RPMI8226 (cell line): Measurements from ENCODE around the gene GSTA5.
"Not testable (repeated sequence)": the region's sequence is repeated elsewhere in the genome, so short reads cannot be mapped to it uniquely, and the experiment has no call there.

ENCODE experiments used
- DNase-seq: peaks from one replicate; pipeline ENCODE4 v3.0.0-alpha.2; 2015

GSTA5 gene

DNA sequence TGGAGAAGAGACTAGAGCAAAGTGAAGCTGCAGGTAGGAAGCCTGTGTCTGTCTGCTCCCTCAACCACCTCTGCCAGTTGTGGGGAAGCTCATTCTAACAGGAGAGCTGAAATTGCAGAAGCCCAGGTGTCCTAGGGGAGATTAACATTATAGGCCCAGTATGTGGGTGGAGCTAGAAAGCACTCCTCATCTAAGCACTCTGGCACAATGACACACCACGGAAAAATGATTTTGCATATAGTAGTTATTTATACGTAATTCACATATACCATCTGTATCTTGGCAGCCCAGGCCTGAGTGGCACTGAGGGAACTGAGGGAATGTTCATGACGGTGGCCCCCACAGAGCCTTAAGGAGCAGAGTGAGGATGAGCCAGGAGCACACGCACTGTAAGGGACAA is 9.7 kb downstream of the GSTA5 start:
- DNase-seq, result not testable (repeated sequence)

DNA sequence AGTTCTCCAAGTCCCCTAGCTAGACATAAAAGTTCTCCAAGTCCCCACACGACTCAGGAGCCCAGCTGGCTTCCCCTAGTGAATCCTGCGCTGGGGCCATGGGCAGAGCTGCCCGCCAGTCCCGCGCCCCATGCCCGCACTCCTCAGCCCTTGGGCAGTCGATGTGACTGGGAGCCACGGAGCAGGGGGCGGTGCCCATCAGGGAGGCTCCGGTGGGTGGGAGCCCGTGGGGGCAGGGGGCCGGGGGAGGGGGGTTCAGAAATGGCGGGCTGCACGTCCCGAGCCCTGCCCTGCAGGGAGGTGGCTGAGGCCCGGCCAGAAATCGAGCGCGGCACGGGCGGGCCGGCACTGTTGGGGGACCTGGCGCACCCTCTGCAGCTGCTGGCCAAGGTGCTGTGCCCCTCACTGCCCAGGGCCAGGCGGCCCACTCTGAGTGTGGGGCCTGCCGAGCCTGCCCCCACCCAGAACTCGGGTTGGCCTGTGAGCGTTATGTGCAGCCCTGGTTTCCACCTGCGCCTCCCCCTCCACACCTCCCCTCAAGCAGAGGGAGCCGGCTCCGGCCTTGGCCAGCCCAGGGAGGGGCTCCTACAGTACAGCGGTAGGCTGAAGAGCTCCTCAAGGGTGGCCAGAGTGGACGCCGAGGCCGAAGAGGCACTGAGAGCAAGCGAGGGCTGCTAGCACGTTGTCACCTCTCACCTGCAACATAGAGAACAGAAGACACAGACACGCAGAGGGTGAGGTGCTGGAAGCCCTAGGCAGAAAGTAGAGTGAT is 11.4 kb downstream of the GSTA5 start:
- DNase-seq, result no peak

DNA sequence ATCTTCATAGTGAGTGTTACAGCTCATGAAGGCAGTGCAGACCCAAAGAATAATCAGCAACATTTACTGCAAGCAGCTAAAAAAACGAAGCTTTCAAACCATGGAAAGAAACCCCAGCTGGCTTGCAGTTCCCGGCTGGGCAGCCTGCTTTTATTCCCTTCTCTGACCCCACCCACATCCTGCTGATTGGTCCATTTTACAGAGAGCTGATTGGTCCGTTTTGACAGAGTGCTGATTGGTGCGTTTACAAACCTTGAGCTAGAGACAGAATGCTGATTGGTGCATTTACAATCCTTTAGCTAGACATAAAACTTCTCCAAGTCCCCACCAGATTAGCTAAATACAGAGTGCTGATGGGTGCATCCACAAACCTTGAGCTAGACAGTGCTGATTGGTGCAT is 12.0 kb downstream of the GSTA5 start:
- DNase-seq, result not testable (repeated sequence)

DNA sequence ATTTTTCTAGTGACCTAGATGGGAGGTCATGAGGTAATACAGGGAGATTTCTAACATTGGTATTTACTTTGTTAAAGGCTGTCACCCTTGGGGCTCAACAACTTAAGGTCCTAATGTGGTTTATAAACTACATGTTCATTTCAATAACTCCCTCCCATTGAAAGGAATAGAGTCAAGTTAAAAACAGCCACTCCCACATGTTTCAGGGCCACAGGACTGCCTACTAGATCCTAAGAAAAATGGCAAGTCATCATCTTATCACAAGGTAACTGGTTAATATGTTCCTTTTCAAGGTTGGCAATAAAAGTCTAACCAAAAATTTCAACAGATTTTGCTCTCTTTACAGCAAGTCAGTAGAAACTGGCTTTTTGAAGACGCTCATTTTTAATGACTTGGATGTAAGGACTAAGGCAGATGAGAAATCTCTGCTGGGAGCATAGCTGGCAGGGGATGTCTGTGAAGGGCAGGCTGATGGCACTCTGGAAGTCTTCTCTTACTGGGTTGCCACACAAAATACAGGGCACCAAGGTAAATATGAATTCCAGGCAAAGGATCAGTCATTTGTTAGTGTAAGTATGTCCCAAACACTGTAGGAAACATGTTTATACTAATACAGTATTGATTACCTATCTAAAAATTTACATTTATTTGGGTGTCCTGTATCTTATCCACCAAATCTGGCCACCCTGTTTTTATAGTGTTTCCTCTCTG is 13.4 kb downstream of the GSTA5 start:
- not testable (repeated sequence) for DNase-seq

DNA sequence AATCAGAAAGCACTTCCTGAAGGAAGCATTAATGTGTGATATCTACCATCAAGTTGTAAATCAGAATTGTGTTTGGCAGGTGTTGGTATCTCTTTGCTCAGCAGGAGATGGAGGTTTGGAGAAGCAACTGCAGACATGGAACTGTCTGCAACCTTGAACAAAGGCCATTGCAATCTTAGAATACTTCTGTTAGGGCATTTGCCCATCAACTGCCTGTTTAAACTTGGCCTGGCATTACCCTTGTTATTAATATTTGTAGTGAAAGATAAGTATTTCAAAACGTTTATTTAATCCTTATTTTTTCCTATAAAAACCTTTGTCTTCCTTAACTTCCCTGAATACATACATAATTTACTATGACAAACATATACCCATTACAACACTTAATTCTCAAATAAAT is 14.1 kb downstream of the GSTA5 start:
- no peak for DNase-seq

DNA sequence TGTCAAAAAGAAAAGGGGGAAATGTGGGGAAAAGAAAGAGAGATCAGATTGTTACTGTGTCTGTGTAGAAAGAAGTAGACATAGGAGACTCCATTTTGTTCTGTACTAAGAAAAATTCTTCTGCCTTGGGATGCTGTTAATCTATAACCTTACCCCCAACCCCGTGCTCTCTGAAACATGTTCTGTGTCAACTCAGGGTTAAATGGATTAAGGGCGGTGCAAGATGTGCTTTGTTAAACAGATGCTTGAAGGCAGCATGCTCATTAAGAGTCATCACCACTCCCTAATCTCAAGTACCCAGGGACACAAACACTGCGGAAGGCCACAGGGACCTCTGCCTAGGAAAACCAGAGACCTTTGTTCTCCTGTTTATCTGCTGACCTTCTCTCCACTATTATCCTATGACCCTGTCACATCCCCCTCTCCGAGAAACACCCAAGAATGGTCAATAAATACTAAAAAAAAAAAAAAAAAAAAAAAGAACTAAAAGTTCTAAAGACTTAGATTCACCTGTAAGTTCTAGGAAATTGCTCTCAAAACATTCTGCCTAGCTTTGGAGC is 14.6 kb downstream of the GSTA5 start:
- not testable (repeated sequence) for DNase-seq

DNA sequence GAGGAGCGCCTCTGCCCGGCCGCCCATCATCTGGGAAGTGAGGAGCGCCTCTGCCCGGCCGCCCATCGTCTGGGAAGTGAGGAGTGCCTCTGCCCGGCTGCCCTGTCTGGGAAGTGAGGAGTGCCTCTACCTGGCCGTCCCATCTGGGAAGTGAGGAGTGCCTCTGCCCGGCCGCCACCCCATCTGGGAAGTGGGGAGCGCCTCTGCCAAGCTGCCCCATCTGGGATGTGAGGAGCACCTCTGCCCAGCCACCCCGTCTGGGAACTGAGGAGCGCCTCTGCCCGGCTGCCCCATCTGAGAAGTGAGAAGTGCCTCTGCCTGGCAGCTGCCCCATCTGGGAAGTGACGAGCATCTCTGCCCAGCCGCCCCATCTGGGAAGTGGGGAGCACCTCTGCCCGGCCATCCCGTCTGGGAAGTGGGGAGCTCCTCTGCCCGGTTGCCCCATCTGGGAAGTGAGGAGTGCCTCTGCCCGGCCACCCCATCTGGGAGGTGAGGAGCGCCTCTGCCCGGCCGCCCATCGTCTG is 15.3 kb downstream of the GSTA5 start:
- not testable (repeated sequence) for DNase-seq

DNA sequence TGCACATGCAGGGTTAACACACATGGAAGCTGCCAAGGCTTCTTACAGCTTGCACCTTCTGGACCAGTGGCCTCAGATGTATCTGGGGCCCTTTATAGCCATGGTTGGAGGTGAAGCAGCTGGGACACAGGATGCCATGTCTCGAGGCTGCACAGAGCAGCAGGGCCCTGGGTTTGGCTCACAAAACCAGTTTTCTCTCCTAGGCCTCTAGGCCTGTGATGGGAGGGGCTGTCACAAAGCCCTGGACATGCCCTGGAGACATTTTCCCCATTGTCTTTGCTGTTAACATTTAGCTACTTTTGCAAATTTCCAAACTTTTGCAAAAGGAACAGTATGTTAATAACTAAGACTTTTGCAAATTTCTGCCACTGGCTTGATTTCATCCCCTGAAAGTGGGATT is 18.8 kb downstream of the GSTA5 start:
- no peak for DNase-seq

DNA sequence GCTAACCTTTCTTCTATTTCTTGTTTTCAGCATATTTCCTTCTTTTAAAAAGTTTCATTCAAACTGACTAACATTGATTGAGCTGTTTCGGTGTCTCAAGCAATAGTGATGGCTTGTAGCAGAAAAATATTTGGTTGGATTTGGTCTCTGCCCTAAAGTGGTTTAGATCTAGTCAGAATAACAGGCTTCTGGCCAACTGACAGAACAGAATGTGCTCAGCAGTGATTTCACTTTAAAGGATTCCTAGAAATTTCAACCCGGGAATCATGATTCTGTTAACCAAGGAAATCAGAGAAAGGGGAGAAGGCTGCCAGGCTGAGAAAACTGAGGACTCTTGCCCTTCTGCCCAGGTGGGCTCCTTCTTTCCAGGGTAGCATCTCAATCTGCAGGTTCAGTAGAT is 20.4 kb downstream of the GSTA5 start:
- no peak for DNase-seq

DNA sequence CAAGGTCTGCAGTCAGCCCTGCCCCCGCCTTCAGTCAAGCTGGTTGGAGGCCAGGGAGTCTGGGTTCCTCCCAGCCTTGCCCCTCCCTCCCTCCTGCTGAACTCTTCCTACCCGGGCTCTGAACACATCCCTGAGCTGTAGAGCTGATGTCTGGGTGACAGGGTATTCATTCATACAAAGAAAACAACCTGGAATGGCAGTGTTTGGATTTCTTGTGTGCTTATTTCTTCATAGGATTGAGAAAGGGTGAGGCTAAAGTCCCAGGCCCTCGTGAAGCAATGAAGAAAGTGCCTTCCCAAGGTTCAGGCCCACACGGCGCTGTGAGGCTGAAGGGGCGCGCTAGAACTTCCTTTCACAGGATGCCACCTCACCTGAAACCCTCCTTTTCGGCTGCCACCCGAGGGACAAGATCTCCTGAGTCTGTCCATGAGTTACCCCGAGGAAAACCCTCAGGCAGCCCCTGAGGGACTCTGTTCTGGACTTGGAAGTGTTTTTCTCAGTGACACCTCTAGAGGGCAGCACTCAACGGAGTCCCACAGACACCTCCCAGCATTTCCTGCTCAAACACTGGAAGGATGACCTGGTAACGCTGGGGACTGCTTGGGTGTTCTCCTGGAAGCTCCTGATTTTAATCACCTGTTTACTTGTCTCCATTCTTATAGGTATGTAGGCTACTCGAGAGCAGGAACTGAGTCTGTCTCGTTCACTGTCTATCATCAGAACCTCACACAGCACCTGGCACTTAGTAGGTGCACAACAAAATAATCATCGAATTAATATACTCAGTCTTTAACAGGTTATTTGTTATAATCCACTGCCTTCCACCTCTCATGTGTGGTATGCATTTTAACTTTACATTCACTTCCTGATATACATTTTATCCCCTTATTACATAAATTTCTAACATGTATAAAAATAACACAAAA is 25.2 kb downstream of the GSTA5 start:
- DNase-seq, result peak; percentile 44

DNA sequence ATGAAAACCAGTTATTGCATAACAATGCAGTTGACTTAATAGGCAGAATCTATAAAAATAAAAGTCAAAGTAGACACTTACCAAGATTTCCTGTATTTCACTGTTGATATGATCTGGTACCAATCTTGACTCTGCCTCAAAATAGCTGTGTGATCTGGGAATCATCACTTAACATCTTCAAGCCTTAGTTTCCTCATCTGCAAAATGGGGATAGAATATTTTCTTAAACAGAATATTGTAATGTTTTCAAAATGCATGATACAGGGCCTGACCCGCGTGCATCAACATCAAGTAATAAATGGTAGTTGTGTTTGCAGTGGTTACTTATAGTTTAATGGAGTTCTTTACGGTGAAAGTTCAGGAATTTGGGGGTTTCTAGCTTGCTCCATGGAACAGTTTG is 26.1 kb downstream of the GSTA5 start:
- not testable (repeated sequence) for DNase-seq

DNA sequence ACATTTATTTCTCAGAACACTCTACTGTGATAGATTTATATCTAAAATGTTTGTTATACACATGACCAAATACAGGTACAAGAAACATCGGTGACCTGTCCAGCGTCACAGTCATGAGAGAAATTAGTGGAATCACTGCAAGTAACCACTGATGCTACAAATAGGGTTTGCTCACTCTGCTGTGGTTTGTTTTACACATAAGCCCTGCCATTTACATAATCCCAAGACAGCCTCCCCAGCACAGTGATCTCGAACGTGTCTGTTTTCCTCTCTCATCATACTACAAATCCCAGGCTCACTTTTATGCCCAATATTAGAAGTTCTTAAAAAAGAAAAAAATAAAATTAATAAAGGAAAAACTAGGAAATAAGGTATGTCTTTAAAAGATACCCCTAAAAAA is 30.8 kb downstream of the GSTA5 start:
- DNase-seq, result not testable (repeated sequence)

DNA sequence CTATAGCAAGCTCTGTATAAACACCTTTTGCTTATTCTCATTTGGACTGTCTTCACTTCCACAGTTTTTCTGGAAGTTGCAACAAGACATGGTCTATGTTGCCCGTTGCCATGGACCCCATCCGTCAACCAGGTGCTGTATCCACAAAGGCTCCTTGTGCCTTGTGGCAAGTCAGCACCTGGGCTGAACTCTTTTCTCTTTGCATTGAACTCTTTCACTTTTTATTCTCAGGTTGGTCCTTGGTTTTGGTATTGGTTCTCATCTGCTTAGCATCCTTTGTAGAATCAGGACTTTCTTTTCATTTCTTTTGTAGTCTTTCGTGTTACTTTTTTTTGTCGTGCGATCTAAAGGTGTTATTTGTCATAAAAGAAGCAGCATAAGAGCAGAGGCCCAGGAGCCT is 32.0 kb downstream of the GSTA5 start:
- no peak for DNase-seq

DNA sequence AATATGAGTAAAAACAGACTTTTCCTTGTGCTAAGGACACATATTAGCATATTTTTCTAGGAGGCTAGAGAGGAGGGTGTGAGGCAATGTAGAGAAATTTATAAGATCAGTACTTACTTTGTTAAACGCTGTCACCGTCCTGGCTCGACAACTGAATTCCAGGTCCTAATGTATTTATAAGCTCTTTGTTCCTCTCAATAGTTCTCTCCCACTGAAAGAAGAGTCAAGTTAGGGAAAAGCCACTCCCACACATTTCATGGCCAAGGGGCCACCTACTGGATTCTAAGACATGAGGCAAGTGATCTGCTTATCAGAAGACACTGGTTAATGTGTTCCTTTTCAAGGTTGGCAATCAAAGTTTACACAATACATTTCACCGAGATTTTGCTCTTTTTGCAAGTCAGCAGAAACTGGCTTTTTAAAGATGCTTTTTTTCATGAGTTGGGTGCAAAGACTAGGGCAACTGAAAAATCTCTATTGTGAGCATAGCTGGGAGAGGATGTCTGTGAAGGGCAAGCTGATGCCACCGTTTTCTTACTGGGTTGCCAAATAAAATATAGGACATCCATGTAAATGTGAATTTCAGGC is 36.9 kb downstream of the GSTA5 start, which contains the start of gene GSTA1:
Gene GSTA1, minus strand, starts transcription at position 149 of the 588 bp plus-strand sequence. CDS start 4,549 bp downstream, outside the sequence.
- DNase-seq, result not testable (repeated sequence)

DNA sequence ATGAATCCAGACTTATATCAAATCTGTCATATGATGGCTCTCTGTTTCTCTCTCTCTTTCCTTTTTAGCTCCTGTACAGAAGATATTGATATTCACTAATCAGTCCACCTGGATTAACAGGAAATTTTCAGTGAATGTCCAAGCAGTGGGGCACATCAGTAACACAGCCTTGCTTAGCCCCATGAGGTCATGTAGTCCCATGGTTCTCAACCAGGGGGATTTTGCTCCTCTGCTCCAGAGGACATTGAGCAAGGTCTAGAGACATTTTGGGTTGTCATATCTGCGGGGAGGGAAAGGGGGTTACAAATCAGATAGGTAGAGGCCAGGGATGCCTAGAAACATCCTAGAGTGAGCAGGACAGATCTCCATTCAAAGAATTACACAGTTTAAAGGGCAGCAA is 37.8 kb downstream of the GSTA5 start:
- DNase-seq, result no peak

DNA sequence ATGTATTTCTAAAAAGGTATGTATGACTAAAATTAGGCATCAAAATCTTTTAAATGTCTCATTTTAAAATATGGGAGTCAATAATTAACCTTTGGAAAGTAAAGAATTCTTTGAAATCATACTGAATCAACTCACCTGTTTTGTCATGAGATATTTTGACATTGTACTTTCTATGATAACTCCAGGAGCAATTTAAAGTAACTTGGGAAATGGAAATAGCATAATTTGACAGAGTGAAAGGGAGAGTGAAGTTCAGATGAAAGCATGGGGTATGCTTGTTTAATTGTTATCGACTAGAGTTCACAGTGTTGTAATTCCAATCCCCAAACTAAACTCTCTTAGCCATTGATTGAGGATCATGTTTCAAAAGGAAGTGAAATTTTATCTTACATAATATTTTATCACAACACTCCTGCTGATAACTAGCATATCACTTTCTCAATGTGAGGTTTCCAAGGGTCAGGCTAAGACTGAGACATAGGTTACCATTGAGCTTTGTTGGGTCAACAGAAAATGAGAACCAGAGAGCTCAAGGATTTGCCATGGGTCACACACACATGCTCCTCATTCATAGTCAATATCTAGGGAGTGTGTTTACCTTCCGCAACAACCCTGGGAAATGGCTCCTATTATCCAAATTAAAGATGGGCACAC is 39.3 kb downstream of the GSTA5 start:
- DNase-seq, result no peak

DNA sequence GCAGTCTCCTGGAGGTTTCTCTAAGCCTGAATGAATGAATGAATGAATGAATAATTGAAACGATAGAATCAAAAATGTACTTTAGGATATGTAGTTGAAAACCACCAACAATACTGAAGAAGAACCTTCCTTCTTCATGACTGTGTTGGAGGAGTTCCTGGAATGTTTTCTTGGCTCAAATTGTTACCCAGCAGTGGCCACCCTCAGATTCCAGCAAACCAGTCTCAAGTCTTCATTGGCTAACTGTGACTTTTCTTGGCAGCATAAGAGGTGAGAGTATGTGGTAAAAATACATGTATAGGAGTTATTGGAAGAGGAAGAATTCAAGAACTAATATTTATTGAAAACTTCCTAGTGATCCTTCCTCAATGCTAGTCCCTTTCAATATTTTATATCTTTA is 41.3 kb downstream of the GSTA5 start:
- DNase-seq, result not testable (repeated sequence)

DNA sequence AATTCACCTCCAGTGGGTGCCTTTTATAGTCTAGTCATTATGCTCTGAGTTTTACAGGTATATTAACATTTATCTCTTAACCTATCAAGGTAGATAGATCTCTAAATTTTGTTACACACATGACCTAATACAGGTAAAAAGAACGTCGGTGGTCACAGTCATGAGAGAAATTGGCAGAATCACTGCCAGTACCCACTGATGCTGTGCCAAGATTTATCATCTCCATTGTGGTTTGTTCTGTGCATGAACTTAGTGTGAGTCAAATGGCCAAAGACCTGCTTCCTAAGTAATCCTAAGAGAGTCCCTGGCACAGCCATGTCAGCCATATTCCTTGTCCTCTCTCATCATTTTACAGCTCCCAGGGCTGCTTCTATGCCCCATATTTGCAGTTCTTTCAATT is 46.2 kb downstream of the GSTA5 start:
- not testable (repeated sequence) for DNase-seq

DNA sequence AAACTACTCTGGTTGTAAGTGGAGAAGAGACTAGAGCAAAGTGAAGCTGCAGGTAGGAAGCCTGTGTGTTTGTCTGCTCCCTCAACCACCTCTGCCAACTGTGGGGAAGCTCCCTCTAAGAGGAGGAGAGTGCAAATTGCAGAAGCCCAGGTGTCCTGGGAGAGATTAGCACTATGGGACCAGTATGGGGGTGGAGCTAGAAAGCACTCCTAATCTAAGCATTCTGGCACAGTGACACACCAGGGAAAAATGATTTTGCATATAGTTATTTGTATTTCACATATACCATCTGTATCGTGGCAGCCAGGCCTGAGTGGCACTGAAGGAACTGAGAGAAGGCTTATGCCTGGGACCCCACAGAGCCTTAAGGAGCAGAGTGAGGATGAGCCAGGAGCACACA is 49.8 kb downstream of the GSTA5 start:
- DNase-seq, result no peak

DNA sequence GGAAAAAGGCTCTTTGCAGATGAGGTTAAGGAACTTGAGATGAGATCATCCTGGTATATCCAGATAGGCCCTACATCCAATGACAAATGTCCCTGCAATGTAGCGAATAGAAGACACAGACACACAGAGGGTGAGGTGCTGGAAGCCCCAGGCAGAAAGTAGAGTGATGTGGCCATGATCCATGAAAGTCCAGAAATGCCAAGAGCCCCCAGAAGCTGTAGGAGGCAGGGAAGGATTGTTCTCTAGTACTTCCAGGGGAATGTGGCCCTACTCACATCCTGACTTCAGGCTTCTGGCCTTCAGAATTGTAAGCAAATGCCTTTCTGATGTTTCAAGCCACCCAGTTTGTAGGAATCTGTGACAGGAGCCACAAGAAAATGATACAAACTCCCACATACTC is 51.0 kb downstream of the GSTA5 start:
- not testable (repeated sequence) for DNase-seq

DNA sequence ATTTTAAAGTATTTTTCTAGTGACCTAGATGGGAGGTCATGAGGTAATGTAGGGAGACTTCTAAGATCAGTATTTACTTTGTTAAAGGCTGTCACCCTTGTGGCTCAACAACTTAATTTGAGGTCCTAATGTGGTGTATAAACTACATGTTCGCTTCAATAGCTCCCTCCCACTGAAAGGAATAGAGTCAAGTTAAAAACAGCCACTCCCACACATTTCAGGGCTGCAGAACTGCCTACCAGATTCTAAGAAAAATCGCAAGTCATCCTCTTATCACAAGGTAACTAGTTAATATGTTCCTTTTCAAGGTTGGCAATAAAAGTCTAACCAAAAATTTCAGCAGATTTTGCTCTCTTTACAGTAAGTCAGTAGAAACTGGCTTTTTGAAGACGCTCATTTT is 52.1 kb downstream of the GSTA5 start:
- DNase-seq, result no peak

DNA sequence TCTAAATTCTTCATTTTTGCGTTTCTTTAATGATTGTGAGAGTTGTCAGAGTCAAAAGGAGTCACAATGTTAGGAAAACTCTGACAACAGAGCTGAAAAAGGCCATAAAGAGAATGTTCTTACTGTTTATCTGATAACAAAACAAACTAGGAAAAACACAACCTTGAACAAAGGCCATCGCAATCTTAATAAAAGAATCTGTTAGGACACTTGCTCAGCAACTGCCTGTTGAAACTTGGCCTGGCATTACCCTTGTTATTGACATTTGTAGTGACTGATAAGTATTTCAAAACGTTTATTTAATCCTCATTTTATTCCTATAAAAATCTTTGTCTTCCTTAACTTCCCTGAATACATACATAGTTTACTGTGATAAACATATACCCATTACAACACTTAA is 52.7 kb downstream of the GSTA5 start:
- no peak for DNase-seq
